Aorta (tissue), 5 donors: ENCODE data around the gene PWP1. TPM values are rescaled to one million over a fixed set of nuclear protein-coding genes. Genes with fewer than 3 reads are reported as not detected.
A peak's percentile ranks its signal among the peaks of the same experiment; 100 is the strongest.

Experiments used
- ATAC-seq: fragments of 200-7000 bp; cut with Tn5 transposase; one replicate; pipeline ENCODE4 v1.9.1; 2022; ENCODE audit warnings: moderate library complexity; ENCODE audit not compliant: low FRiP score
- DNase-seq, 2 donors: peaks; one replicate each; pipeline ENCODE4 v3.0.0-alpha.2; 2020
- H3K27ac ChIP-seq, 2 donors: one replicate each; pipeline ENCODE4 v1.5.1; 2013; ENCODE audit warnings: low read length in 2 of 2, mild to moderate bottlenecking in 2 of 2, moderate library complexity in 2 of 2, control low read depth in 1 of 2, inconsistent platforms in 1 of 2, low read depth in 1 of 2
- H3K27me3 ChIP-seq, 2 donors: one replicate each; pipeline ENCODE4 v1.6.1; 2013; ENCODE audit warnings: control low read depth in 1 of 2, low read length in 1 of 2, mild to moderate bottlenecking in 1 of 2, moderate library complexity in 1 of 2; ENCODE audit not compliant: insufficient read depth in 2 of 2, control insufficient read depth in 1 of 2
- H3K36me3 ChIP-seq, 2 donors: one replicate each; pipeline ENCODE4 v1.6.1; 2013; ENCODE audit warnings: control low read depth in 1 of 2, low read length in 1 of 2, mild to moderate bottlenecking in 1 of 2; ENCODE audit not compliant: insufficient read depth in 2 of 2, control insufficient read depth in 1 of 2
- H3K4me1 ChIP-seq, 2 donors: one replicate each; pipeline ENCODE4 v1.6.1; 2013; ENCODE audit warnings: low read length in 2 of 2, control low read depth in 1 of 2, mild to moderate bottlenecking in 1 of 2, moderate library complexity in 1 of 2; ENCODE audit not compliant: insufficient read depth in 2 of 2, control insufficient read depth in 1 of 2
- H3K4me3 ChIP-seq, 2 donors: one replicate each; pipeline ENCODE4 v1.5.1; 2013; ENCODE audit warnings: low read length in 2 of 2, control low read depth in 1 of 2, mild to moderate bottlenecking in 1 of 2
- H3K9me3 ChIP-seq: one replicate; pipeline ENCODE4 v1.6.1; 2013; ENCODE audit warnings: mild to moderate bottlenecking, low read length; ENCODE audit not compliant: control insufficient read depth
- WGBS, 2 donors: extraction: QIAGEN DNeasy Blood & Tissue Kit; methylation state at CpG; one replicate each; pipeline ENCODE4 v1.1.7; 2013; 5-methylcytosine and 5-hydroxymethylcytosine counted together
- intact Hi-C, 2 donors: fragments of 100-400 bp; cut with DNase I; formaldehyde crosslinking; loops; one replicate each; pipeline versions ENCODE4 v1.14.2 to v1.15.0; 2022
- polyA plus RNA-seq, 2 donors: library from polyadenylated mRNA; stranded (reverse); fragments of 200-250 nt; gene quantifications; one replicate each; pipeline ENCODE4 v1.2.3, GENCODE V29; 2013
- total RNA-seq, 2 donors: library from RNA; stranded (reverse); fragmentation: NEBNext Ultra II Directional; extraction: Animal tissue kit (Norgen Biotek cat#: 25700); gene quantifications; one replicate each; pipeline ENCODE4 v1.2.1, GENCODE V29; 2021
- donor health status: healthy with polysubstance abuse.
- donor health status: Bipolar disorder and iron deficiency.
- donor health status: DM: no; HTN: no; CAD: no.
- donor health status: DM: no; HTN: no; CAD: no.
- donor health status: DM: yes; HTN: yes; CAD: no.

The PWP1 gene
- total and polyA plus RNA-seq, 4 donors, result 23.3 to 40.1 (median 25.6) TPM

- peaks cover 1% of the 10 kb centered on the region for H3K9me3 ChIP-seq
- H3K27ac ChIP-seq, result no peak overlapping the region
- WGBS, 2 donors, result 90 to 94% methylated on average over 4 of the region's 4 CpGs
- H3K27me3 ChIP-seq, result no peaks in the 10 kb centered on the region
- ATAC-seq (no peak), DNase-seq (no peak)
- no peak overlapping the region for H3K4me3 ChIP-seq
- H3K4me1 ChIP-seq, result no peaks in the 10 kb centered on the region
- intact Hi-C loops, result no loop called here
- H3K36me3 ChIP-seq, result peaks cover 23 to 26% of the 10 kb centered on the region in 2 donors
Measured at GRCh38 chr12:107736914-107737313, 51.3 kb downstream of the PWP1 start.

- Histone ChIP-seq H3K4me1 (peaks cover 2 to 6% of the 10 kb centered on the region in 2 donors), H3K27ac (no peak overlapping the region), H3K36me3 (peaks cover 4 to 11% of the 10 kb centered on the region in 2 donors), H3K9me3 (no peaks in the 10 kb centered on the region), H3K27me3 (no peaks in the 10 kb centered on the region), H3K4me3 (no peak overlapping the region)
- DNase-seq, result no peak
- ATAC-seq, result no peak
- 59 to 69% methylated on average over 6 of the region's 6 CpGs for WGBS, 2 donors
- intact Hi-C loops, result no loop called here
Measured at GRCh38 chr12:107748472-107748871, 62.9 kb downstream of the PWP1 start.

GRCh38 chr12:107749083-107749482 is 63.5 kb downstream of the PWP1 start:
- no peak overlapping the region for H3K27ac ChIP-seq
- no peak for ATAC-seq

GRCh38 chr12:107759410-107759809 is 73.8 kb downstream of the PWP1 start:
- no peak for DNase-seq

More at GRCh38 chr12:107749083-107749482, 63.5 kb downstream of the PWP1 start:
- H3K27me3 ChIP-seq, result no peaks in the 10 kb centered on the region
- no peak overlapping the region for H3K4me3 ChIP-seq
- H3K36me3 ChIP-seq, result peaks cover 4 to 11% of the 10 kb centered on the region in 2 donors
- H3K4me1 ChIP-seq, result peaks cover 2 to 6% of the 10 kb centered on the region in 2 donors
- DNase-seq, result no peak
- H3K9me3 ChIP-seq, result no peaks in the 10 kb centered on the region
- intact Hi-C loops, result no loop called here
- 76 to 97% methylated on average over 1 of the region's 1 CpG for WGBS, 2 donors

GRCh38 chr12:107760207-107760808 is 74.7 kb downstream of the PWP1 start:
- Histone ChIP-seq H3K27me3 (no peaks in the 10 kb centered on the region), H3K4me3 (peak overlapping the region; percentile 84 to 93), H3K4me1 (peaks cover 3% of the 10 kb centered on the region in 2 donors), H3K27ac (peak overlapping the region in 1 of 2 donors; percentile 2), H3K36me3 (peaks cover 0 to 2% of the 10 kb centered on the region in 2 donors), H3K9me3 (no peaks in the 10 kb centered on the region)
- 1 to 2% methylated on average over 28 to 30 of the region's 30 CpGs for WGBS, 2 donors
- intact Hi-C loops, result loop anchor here in 1 of 2 donors (2.0 to 5.0 kb wide), 3 partner anchors 76 to 757 kb away; partner anchors contain the start of genes FICD and PWP1
- no peak for ATAC-seq
- peak; percentile 55 to 79 for DNase-seq

More at GRCh38 chr12:107759410-107759809, 73.8 kb downstream of the PWP1 start:
- 34 to 40% methylated on average over 3 of the region's 3 CpGs for WGBS, 2 donors
- H3K4me3 ChIP-seq, result peak overlapping the region in 1 of 2 donors; percentile 93
- ATAC-seq, result no peak
- H3K4me1 ChIP-seq, result peaks cover 3% of the 10 kb centered on the region in 2 donors
- H3K27ac ChIP-seq, result no peak overlapping the region
- intact Hi-C loops, result loop anchor here in 1 of 2 donors (5.0 kb wide), 1 partner anchor 72 kb away; the partner anchor contains the start of gene PWP1
- H3K36me3 ChIP-seq, result peaks cover 0 to 2% of the 10 kb centered on the region in 2 donors
- H3K9me3 ChIP-seq, result no peaks in the 10 kb centered on the region
- H3K27me3 ChIP-seq, result no peaks in the 10 kb centered on the region

GRCh38 chr12:107760809-107761501 is 75.4 kb downstream of the PWP1 start, which contains the start of gene PRDM4:
Gene PRDM4, minus strand, starts transcription at chr12:107761137. Its CDS starts 622 bp downstream, at chr12:107760515.
- Histone ChIP-seq H3K27me3 (no peaks in the 10 kb centered on the region), H3K9me3 (no peaks in the 10 kb centered on the region), H3K27ac (peak within 1 kb of the TSS in 1 of 2 donors; percentile 34), H3K36me3 (peaks cover 0 to 2% of the 10 kb centered on the region in 2 donors), H3K4me1 (peaks cover 3% of the 10 kb centered on the region in 2 donors), H3K4me3 (peak within 1 kb of the TSS; percentile 84 to 93)
- peak; percentile 96 to 97 for DNase-seq
- intact Hi-C loops, result loop anchor here in 1 of 2 donors (2.0 to 5.0 kb wide), 3 partner anchors 76 to 756 kb away; partner anchors contain the start of genes FICD and PWP1
- WGBS, 2 donors, result 0% methylated on average over 50 to 83 of the region's 83 CpGs
- ATAC-seq, result peak; percentile 99

GRCh38 chr12:107761502-107761904 is 75.9 kb downstream of the PWP1 start:
- H3K27ac ChIP-seq, result peak overlapping the region in 1 of 2 donors; percentile 34

More at GRCh38 chr12:107761502-107761904, 75.9 kb downstream of the PWP1 start:
- Histone ChIP-seq H3K27me3 (no peaks in the 10 kb centered on the region), H3K9me3 (no peaks in the 10 kb centered on the region), H3K4me1 (peaks cover 3% of the 10 kb centered on the region in 2 donors), H3K4me3 (peak overlapping the region; percentile 53 to 67), H3K36me3 (peaks cover 0 to 2% of the 10 kb centered on the region in 2 donors)
- WGBS, 2 donors, result 0 to 1% methylated on average over 12 of the region's 12 CpGs
- ATAC-seq, result no peak
- DNase-seq, result no peak
- intact Hi-C loops, result loop anchor here in 1 of 2 donors (2.0 to 5.0 kb wide), 3 partner anchors 77 to 756 kb away; partner anchors contain the start of genes FICD and PWP1
